Measurements from ENCODE around the gene NHS.

NHS gene

DNA sequence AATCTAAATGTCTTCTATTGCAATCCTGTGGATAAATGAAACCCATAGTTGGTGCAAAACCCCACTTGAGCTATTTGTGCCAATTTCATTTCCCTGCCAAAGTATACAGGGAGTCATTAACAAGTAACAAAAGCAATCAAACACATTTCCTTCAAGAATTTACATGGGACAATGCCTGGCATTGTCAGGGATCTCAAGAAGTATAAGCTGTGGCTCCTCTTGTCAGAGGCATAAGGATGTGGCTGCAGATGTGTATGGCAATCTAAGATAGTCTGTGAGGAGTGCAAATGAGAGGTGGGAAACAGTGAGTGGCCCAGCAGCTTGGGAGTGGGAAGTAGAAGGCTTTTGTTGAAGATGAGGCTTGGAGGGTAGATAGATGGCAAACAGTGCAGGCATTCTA, 304.3 kb downstream of the NHS start:
- no peak overlapping the region for H3K9ac ChIP-seq
- H4K20me1 ChIP-seq: no peaks in the 10 kb centered on the region
- H3K4me2 ChIP-seq: no peak overlapping the region
- peaks cover 10% of the 10 kb centered on the region for H3K9me3 ChIP-seq
- H3K27ac ChIP-seq: no peak overlapping the region
- no peak overlapping the region for H3K4me3 ChIP-seq
- no peaks in the 10 kb centered on the region for H3K36me3 ChIP-seq
- peaks cover 16% of the 10 kb centered on the region for H3K4me1 ChIP-seq
- TF ChIP-seq Cebpa-rat (IDR thresholded peaks at IDR 0.05): no peak
- peaks cover 96% of the 10 kb centered on the region for H3K27me3 ChIP-seq

DNA sequence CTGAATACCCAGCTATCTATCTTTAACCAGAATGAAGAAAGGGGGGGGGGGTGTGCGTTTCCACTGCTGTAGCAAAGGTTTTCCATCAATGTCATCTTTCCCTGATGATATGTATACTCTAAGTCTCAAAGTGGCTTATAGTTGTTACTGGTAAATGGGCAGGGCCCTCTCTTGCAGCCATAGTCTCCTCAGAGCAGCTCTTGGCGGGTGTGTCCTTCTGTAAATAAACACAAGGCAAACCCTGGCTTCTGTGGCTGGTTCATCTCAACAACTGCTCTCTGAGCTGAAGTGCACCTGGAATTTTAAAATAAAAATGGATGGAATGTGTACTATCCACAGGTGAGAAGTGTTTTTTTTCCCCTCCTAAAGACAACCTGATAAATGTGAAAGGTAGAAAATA, 304.8 kb downstream of the NHS start:
- no peak for TF ChIP-seq Cebpa-rat (IDR thresholded peaks at IDR 0.05)
- H3K9me3 ChIP-seq: peaks cover 15% of the 10 kb centered on the region
- no peaks in the 10 kb centered on the region for H3K36me3 ChIP-seq
- no peak overlapping the region for H3K4me3 ChIP-seq
- peaks cover 96% of the 10 kb centered on the region for H3K27me3 ChIP-seq
- peak overlapping the region; percentile 19 for H3K4me2 ChIP-seq
- no peak overlapping the region for H3K9ac ChIP-seq
- H3K27ac ChIP-seq: no peak overlapping the region
- peaks cover 11% of the 10 kb centered on the region for H3K4me1 ChIP-seq
- H4K20me1 ChIP-seq: no peaks in the 10 kb centered on the region

DNA sequence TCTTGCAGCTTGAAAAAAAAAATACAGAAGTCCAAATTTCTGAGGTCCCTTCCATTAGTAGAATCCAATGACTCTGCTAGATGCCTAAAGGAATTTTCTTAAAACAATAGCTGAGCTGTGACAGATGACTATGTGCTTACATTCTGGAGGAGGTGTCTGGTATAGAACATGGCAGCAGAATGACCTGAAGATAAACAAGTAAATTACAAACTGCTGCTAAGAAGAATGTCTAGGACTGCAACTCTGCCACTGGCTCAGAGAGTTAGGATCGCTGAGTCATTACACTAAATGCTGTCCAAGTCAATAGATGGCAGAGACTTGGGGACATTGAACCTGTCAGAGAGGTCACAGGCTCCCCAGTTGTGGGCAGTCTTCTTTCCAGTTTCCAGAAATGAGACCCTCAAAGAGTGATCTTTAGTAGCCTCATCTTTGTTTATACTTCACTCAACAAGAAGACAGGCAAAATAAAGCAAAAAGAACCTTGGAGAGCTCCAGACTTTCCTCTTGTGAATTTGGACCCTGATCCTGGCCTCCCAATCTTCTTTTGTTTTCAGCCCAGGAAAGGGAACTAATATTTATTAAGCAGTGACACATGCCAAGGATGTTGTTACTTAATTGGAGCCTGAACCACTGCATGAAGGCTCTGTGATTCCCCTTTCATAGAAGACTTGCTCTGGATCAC, 305.9 kb downstream of the NHS start:
- Histone ChIP-seq H3K27me3 (peaks cover 98% of the 10 kb centered on the region), H3K9me3 (peaks cover 16% of the 10 kb centered on the region), H3K4me3 (no peak overlapping the region), H3K4me1 (peaks cover 9% of the 10 kb centered on the region), H3K4me2 (no peak overlapping the region), H3K9ac (no peak overlapping the region), H3K36me3 (no peaks in the 10 kb centered on the region), H4K20me1 (no peaks in the 10 kb centered on the region), H3K27ac (no peak overlapping the region)
- TF ChIP-seq Cebpa-rat (IDR thresholded peaks at IDR 0.05): no peak

DNA sequence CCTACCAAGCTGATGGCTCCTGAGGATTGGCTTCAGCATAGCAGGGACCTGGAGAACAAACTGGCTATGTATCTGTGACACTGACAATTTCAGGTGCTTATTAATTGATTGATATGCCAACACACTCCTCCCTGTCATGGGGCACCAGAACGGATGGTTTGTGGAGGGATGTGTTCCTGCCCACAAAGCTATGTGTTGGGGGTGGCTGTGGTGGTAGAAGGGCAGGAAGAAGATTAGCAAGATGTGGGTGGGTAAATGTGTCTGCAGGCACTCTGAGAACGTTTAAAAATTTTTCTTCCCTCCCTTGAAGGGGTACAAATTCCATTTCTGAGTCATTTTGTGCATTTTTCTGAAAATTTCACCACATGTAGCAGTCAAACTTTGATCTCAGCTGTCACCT, 307.3 kb downstream of the NHS start:
- peaks cover 9% of the 10 kb centered on the region for H3K4me1 ChIP-seq
- no peak overlapping the region for H3K4me2 ChIP-seq
- H3K9me3 ChIP-seq: peaks cover 16% of the 10 kb centered on the region
- no peaks in the 10 kb centered on the region for H4K20me1 ChIP-seq
- H3K9ac ChIP-seq: no peak overlapping the region
- TF ChIP-seq Cebpa-rat (IDR thresholded peaks at IDR 0.05): no peak
- no peaks in the 10 kb centered on the region for H3K36me3 ChIP-seq
- no peak overlapping the region for H3K4me3 ChIP-seq
- H3K27ac ChIP-seq: no peak overlapping the region
- peaks cover 98% of the 10 kb centered on the region for H3K27me3 ChIP-seq

DNA sequence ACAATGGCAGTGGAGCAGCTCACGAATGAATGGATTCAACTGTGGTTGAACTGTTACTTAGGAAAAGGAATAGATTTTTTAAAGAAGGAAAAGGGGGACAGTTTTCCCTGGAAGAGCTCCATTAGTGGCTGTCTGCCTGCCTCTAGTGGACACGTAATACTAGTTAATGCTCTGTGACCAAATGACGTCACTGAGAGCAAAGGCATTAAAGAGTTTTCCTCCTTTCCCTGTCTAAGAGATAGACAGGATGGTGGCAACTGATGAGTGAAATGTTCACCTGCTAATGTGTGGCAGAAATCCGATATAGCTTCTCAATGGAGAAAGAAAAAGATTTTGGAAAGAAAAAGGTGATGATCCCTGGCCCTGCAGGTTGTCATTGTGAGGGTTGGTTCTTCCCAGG, 310.0 kb downstream of the NHS start:
- Histone ChIP-seq H4K20me1 (no peaks in the 10 kb centered on the region), H3K4me1 (peaks cover 11% of the 10 kb centered on the region), H3K27me3 (peaks cover 93% of the 10 kb centered on the region), H3K4me3 (no peak overlapping the region), H3K27ac (no peak overlapping the region), H3K4me2 (no peak overlapping the region), H3K36me3 (no peaks in the 10 kb centered on the region), H3K9ac (no peak overlapping the region), H3K9me3 (peaks cover 16% of the 10 kb centered on the region)
- TF ChIP-seq Cebpa-rat (IDR thresholded peaks at IDR 0.05): no peak

DNA sequence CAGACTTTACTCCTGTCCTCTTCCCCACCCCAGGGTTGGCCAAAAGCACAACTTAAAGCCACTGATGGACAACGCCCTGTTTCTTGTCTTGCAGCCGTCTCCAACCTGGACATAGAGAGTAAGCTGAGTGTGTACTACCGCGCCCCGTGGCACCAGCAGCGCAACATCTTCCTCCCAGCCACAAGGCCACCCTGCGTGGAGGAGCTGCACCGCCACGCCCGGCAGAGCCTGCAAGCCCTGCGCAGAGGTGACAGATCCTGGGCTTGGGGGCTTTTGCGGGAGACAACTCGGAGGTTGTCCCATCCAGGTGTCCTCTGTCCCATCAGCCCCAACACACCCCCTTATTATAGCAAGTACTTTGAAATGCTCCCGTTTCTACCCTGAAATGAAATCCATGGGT, 312.6 kb downstream of the NHS start:
- Histone ChIP-seq H3K9ac (no peak overlapping the region), H3K36me3 (no peaks in the 10 kb centered on the region), H3K9me3 (peaks cover 16% of the 10 kb centered on the region), H4K20me1 (no peaks in the 10 kb centered on the region; the same call in 1 of the 2 replicates), H3K27me3 (peaks cover 89% of the 10 kb centered on the region), H3K4me1 (peaks cover 17% of the 10 kb centered on the region), H3K27ac (no peak overlapping the region), H3K4me3 (no peak overlapping the region), H3K4me2 (no peak overlapping the region)
- no peak for TF ChIP-seq Cebpa-rat (IDR thresholded peaks at IDR 0.05)

DNA sequence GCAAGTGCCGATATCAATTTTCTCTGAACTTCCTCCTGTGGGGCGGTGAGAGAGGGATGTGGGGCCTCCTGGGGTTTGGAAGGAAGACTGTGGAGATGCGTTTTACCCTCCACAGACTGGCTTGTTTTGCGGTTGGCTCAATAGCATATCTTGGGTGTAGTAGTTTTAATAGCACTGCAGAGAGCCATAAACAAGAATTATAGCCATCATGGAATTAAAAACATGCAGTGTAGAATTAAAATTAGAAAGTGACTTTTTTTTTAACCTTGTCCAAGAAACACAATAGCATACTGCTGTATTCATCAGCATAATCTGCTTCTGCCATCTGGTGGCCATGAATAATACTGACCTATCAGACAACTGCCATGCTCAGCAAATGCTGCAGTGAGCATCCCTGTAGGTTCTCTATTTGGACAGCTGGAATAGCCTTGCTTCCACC, 315.0 kb downstream of the NHS start:
- Histone ChIP-seq H3K4me3 (no peak overlapping the region), H3K9ac (no peak overlapping the region), H4K20me1 (no peaks in the 10 kb centered on the region; the same call in 1 of the 2 replicates), H3K9me3 (no peaks in the 10 kb centered on the region), H3K4me1 (peaks cover 24% of the 10 kb centered on the region), H3K36me3 (no peaks in the 10 kb centered on the region), H3K27ac (no peak overlapping the region), H3K27me3 (peaks cover 76% of the 10 kb centered on the region), H3K4me2 (peak overlapping the region; percentile 23)
- TF ChIP-seq Cebpa-rat (IDR thresholded peaks at IDR 0.05): no peak

DNA sequence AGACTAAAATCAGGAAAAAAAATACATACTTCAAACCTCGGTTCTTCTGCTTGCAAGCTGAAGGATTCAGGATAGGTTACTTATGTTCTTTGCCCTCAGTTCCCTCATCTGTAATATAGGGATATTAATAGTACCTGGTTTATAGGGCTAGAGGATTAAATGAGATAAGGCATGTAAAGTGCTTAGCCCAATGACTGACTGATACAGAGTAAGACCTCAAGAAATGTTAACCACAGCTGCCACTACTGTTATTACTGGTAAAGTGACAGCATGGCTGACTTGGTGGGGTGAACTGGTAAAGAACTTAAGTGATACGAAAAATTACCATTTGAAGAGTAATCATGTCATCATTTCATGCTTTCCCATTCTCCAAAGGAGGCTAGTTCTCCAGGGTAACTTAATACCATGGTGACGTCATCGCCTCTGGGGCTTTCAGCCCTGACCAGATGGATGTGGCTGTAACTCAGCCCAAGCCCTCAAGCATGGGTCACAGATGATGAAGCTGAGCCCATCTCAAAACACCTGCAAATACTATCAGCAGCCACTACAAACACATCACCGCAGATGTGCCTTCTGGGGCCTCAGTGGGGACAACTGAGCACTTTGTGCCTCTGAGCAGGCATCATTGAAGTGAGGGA, 317.8 kb downstream of the NHS start:
- peak overlapping the region; percentile 26; the same call in 1 of the 2 replicates for H3K4me2 ChIP-seq
- peaks cover 65% of the 10 kb centered on the region for H3K27me3 ChIP-seq
- H3K27ac ChIP-seq: no peak overlapping the region
- no peak overlapping the region for H3K4me3 ChIP-seq
- no peak overlapping the region for H3K9ac ChIP-seq
- no peaks in the 10 kb centered on the region for H3K36me3 ChIP-seq
- no peaks in the 10 kb centered on the region for H3K9me3 ChIP-seq
- peaks cover 24% of the 10 kb centered on the region for H3K4me1 ChIP-seq
- TF ChIP-seq Cebpa-rat (IDR thresholded peaks at IDR 0.05): no peak
- H4K20me1 ChIP-seq: no peaks in the 10 kb centered on the region; the same call in 1 of the 2 replicates

DNA sequence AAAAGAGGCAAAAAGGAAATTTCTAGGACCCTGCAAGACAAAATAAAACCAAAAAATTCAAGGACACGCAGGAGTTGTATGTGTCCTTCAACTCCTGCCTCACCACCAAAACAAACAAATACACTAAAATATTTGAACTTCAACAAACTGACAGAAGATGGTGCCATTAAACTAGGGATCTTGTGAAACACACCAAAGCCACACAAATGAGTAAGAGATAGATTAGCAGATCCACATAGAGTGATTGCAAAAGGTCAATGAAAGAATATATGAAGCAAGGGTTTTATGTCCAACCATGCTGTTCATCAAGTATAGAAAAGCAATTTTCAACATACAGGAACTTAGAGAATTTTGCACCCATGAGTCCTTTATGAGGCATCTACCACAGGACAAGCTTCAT, 322.2 kb downstream of the NHS start:
- H3K27ac ChIP-seq: no peak overlapping the region
- H3K27me3 ChIP-seq: peaks cover 56% of the 10 kb centered on the region
- H3K9ac ChIP-seq: no peak overlapping the region
- H3K4me1 ChIP-seq: peaks cover 12% of the 10 kb centered on the region; the same call in 1 of the 2 replicates
- no peak for TF ChIP-seq Cebpa-rat (IDR thresholded peaks at IDR 0.05)
- H3K9me3 ChIP-seq: no peaks in the 10 kb centered on the region
- H3K4me2 ChIP-seq: no peak overlapping the region
- no peaks in the 10 kb centered on the region; the same call in 1 of the 2 replicates for H4K20me1 ChIP-seq
- H3K36me3 ChIP-seq: no peaks in the 10 kb centered on the region
- H3K4me3 ChIP-seq: no peak overlapping the region

DNA sequence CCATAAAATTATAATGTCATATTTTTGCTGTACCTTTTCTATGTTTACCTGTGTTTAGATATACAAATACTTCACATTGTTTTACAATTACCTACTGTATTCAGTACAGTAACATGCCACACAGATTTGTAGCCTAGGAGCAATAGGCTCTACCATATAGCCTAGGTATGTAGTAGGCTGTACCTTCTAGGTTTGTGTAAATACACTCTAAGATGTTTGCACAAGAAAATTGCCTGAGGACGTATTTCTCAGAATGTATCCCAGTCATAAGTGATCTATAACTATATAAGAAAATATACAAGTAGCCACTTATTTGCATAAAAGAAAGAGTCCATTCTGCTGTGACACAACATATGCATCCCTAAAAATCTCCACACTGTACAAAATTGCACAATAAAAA, 326.0 kb downstream of the NHS start:
- Histone ChIP-seq H4K20me1 (no peaks in the 10 kb centered on the region; the same call in 1 of the 2 replicates), H3K4me1 (no peaks in the 10 kb centered on the region), H3K27me3 (peaks cover 75% of the 10 kb centered on the region), H3K36me3 (no peaks in the 10 kb centered on the region), H3K27ac (no peak overlapping the region), H3K4me2 (no peak overlapping the region), H3K4me3 (no peak overlapping the region), H3K9me3 (no peaks in the 10 kb centered on the region), H3K9ac (no peak overlapping the region)
- TF ChIP-seq Cebpa-rat (IDR thresholded peaks at IDR 0.05): no peak
